CD4-positive, alpha-beta T cell treated with Interleukin-4 for 4 hours (primary cell): ENCODE measurements around the gene SULT1A1.
"Not testable (repeated sequence)": the region's sequence is repeated elsewhere in the genome, so short reads cannot be mapped to it uniquely, and the experiment has no call there.

Source experiments
- DNase-seq: peaks from one replicate; pipeline ENCODE4 v3.0.0-alpha.2; 2020

SULT1A1 gene

DNA sequence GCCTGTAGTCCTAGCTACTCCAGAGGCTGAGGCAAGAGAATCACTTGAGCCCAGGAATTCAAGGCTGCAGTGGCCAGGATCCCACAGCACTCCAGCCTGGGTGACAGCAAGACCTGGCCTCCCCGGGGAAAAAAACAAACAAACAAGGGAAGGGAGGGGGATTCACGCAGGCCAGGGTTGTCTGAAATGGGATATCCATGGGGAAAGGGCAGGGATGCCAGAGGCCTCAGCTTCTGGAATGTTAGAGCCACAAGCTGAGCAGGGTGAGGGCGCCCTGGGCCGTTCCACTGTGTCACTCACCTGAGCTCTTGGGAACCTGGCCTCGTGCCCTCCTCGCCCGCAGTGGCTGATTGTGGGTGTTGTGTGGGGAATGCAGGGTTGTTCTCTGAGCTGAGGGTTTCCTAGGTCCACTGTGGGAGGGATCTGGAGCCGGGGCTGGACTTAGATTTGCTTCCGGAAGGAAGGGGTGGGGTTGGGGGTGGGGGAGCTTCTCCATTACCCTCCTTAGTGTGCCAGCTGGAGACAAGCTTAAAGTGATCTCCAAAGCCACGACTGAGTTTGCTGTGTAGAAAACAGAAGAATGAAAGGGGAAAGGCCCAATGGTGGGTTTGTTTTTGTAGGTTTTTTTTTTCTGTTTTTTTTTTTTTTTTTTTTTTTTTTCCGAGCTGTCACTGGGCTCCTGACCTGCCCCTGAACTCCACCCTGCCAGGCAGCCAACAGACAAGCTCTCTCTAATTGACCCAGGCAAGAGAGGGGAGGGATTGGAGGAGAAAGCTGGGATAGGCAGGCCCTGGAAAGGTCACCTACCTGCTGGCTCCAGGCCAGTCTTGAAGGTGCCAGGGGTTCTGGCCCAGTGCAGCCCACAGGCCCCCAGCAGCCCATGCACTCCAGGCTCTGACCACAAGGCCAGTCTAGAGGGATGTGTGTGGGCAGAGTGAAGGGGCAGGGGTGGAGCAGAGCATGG is at the start of gene SULT1A1:
Gene SULT1A1, minus strand, starts transcription at position 414 of the 964 bp plus-strand sequence. CDS start 1,189 bp downstream, outside the sequence.
- no peak for DNase-seq

DNA sequence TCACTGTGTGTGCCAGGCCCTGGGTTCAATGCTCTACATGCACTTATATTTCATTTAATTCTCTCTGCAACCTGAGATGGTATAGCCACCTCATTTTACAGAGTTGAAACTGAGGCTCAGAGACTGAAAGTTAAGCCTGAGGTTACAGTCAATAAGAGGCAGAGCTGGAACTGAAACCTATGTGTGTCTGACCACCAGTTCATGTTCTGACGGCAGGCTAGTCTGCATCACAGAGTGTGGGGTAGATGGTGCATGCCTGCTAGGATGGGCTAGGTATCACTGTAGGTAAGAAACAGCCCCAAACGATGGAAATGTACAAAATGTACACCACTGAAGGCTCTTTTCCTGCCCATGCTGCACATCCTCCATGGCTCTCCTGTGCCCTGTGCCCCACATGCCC is 30.1 kb upstream of the SULT1A1 start:
- not testable (repeated sequence) for DNase-seq

DNA sequence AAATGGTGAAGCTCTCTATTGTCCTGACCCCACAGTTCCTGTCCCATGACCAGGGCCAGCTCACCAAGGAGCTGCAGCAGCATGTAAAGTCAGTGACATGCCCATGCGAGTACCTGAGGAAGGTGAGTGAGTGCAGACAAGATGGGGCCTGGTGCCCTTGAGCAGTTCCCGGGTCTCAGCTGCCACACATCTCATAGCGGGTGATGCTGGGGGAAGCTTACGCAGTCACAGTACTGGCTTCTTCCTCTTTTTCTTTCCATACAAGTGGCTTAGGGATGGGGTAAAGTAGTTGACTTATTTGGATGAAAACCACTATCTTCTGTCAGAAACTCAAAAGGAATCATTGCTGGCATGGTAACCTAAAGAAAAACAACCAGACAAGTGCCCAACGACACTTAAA is 28.5 kb upstream of the SULT1A1 start:
- DNase-seq = not testable (repeated sequence)

DNA sequence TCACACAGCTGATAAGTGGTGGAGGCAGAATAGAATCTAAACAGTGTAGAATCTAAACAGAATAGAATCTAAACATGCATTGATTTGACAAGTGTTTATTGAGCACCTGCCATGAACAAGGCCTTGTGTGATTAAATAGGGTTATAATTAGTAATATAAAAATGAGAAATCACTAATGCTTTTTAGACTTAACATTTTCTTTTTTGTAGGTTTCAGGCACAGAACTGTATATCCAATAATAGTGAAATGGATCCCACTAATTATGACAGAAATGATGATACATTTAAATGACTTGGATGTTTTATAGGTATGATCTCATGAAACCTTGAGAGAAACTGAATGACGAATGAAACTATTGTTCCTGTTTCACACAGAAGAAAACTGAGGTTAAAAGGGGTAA is 27.9 kb upstream of the SULT1A1 start, which contains the start of gene NPIPB8:
Gene NPIPB8, plus strand, starts transcription at position 301 of the 400 bp plus-strand sequence. CDS start 296 bp downstream, outside the sequence.
- DNase-seq = not testable (repeated sequence)

DNA sequence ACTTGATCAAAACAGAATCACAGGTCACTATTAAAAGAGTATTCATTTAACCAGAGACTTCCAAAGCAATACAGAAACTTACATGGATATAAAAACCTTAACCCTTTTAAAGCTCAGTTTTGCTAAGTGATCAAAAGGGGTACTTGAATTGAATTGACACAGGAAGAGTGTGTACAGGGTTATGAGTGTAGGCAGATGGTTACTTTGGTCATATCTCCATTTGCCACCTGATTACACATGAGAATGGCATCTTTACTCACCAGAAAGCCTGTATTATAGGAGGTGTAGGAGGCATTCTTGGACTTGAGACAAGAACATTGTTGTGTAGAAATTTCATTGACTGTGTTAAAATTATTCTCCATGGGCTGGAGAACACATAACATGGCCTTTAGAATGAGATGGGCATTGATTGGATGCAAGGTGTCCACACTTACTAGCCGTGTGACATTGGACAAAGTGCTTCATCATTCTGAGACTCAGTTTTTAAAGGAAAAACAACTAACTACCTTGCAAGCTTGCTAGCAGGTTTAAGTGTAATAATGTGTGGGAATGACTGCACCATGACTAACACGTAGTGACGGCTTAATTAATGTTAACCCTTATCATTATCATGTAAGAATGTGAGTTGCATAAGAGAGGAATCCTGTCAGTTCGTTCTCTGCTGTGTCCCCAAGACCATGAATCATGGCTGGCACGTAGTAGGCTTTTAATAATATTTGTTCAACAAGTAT is 26.4 kb upstream of the SULT1A1 start:
- not testable (repeated sequence) for DNase-seq

DNA sequence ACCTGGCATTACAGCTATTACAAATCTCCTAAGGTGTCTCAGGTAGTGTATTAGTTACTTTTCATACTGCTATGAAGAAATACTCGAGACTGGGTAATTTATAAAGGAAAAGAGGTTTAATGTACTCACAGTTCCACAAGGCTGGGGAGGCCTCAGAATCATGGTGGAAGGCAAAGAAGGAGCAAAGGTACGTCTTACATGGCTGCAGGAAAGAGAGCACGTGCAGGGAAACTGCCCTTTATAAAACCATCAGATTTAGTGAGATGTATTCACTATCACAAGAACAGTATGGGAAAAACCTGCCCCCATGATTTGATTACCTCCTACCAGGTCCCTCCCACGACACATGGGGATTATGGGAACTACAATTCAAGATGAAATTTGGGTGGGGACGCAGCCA is 21.1 kb upstream of the SULT1A1 start:
- DNase-seq = not testable (repeated sequence)

DNA sequence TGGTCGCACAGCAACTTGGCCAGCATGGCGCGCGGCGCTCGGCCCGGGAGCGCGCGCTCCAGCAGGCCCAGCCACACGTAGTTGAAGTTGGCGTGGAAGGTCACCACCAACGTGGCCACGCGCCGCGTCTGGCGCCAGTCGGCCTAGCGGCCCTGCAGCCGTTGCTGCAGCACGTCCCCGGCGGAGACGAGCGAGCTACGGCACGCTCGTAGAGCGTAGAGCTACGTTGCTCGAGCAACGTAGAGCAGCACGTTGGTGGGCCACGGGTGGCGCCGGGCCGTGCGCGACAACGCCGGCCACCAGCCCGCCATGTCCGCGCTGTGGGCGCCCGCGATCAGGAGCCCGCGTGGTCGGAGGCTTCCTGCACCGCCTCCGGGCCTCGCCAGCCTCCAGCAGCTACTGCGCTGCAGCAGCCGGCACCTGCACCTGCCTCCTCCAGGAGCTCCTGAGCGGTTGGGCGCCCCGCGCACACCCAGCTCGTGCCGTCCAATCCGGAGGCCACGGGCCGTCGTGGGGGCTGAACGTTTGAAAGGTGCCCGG is 13.4 kb upstream of the SULT1A1 start:
- DNase-seq = peak; percentile 43

DNA sequence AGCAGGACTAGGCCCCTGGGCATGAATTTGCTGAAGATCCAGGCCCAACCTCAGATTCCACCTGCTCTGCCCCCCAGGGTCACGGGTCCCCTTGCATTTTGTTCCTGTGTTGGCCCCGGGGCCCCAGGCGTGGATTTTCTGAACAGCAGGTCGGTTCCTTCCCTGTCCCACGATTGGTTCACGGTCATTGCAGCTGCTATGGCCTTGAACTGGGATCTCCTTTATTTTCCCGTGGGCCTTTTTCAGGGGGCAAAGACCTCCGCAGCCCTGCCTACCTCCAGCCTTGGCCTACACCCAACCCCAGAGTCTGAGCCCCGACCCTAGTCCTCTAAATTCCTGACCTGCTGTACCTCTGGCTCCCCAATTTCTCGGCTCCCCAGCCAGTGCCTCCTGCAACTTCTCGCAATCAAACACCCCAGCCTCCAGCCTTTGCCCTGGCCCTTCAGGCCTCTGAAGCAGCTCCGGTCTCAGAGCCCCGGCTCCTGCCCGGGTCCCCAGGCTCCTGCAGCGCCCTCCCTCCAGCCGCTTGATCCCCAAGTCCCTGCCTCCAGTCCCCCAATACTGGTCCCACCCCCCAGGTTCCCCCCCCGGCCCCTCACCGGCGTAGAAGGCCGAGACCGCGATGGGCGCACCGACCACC is 12.8 kb upstream of the SULT1A1 start:
- not testable (repeated sequence) for DNase-seq

DNA sequence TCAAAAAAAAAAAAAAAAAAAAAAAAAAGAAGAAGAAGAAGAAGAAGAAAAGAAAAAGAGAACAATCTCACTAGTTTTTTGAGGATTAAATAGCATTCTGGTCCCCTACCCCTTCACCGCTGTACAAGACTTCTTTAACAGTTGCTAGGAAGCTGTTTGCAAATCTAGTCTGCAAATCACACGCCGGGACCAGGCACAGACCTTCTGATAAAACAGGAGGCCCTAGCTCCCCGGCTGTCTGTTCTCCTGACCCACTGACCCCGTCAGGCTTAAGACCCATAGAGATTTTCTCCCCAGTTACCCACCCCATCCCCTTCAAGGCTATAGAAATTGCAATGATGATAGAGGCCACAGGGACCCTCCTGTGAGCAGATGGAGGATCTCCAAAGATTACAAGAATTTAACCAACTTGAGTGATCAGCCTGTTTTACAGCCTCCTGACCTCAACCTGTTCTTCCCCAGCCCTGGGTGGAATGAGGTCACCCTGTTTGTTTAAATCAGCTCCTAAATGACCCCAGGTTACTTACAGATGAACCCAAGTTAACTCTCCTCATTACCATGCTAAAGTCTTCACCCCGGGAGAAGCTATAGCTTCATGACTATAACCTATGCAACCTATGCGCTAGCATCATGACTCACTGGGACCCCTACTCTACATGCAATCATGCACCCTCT is 11.8 kb upstream of the SULT1A1 start:
- DNase-seq = no peak

DNA sequence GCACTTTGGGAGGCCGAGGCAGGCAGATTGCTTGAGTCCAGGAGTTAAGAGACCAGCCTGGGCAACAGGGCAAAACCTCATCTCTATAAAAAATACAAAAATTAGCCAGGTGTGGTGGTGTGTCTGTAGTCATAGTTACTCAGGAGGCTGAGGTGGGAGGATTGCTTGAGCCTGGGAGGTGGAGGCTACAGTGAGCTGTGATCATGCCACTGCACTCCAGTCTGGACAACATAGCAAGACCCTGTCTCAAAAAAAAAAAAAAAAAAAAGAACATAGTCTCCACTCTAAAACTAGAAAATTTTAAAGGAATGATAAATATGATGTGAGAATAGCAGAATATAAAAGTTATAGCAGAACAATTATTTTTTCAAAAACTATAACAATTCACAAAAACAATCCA is 10.5 kb upstream of the SULT1A1 start:
- not testable (repeated sequence) for DNase-seq

DNA sequence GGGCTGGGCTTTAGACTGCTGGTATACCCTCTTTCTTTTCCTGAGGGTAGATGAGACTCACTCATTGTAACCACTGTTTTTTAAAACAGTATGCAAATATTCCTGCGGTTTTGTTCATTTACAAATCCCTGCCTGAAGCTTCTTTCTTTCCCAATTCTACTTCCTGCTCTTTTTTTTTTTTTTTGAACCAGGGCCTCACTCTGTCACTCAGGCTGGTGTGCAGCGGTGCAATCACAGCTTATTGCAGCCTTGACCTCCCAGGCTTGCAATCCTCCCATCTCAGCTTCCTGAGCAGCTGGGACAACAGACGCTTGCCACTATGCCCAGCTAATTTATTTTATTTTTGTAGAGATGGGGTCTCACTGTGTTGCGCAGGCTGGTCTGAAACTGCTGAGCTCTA is 8.0 kb upstream of the SULT1A1 start:
- no peak for DNase-seq

DNA sequence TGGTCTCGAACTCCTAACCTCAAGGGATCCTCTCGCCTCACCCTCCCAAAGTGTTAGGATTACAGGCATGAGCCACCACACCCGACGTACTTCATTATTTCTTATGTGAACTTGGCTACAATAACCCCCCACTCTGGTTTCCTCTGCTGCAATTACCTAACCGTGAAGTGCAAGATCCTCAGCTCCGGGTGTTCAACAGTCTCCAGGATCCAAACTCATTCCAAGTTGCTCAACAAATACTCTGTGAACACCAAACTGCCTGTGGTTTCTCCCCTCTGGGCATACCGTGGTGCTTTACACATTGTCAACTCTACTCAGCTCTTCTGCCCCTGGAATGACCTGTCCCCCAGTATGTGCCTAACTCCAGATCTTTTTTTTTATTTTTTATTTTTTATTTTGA is 6.8 kb upstream of the SULT1A1 start:
- no peak for DNase-seq

DNA sequence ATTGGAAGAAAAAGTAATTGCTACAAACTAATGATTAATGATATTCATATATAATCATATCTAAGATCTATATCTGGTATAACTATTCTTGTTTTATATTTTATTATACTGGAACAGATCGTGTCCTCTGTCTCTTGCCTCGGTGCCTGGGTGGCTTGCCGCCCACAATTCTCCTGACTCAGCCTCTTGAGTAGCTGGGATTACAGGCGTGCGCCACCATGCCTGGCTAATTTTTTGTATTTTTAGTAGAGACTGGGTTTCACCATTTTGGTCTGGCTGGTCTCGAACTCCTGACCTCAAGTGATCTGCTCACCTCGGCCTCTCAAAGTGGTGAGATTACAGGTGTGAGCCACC is 6.4 kb upstream of the SULT1A1 start:
- DNase-seq = not testable (repeated sequence)

DNA sequence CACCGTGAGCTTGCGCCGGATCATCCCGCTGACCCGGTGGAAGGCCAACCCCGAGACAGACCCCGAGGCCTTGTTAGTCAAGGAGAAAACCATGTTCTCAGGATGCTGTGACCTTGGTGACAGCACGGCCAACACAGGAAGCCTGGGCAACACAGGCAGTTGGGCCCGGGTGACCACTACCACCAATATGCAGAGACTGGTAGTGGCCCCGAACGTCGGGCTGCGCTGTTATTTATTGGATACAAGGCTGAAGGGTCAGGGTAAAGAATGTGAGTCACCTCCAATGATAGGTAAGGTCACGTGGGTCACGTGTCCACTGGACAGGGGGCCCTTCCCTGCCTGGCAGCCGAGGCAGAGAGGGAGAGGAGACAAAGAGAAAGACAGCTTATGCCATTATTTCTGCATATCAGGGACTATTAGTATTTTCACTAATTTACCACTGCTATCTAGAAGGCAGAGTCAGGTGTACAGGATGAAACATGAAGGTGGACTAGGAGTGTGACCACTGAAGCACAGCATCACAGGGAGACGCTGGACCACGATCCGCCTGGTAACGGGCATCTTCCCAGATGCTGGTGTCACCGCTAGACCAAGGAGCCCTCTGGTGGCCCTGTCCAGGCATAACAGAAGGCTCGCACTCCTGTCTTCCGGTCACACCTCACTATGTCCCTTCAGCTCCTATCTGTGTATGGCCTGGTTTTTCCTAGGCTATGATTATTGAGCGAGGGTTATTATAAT is 5.8 kb upstream of the SULT1A1 start:
- peak; percentile 20 for DNase-seq

DNA sequence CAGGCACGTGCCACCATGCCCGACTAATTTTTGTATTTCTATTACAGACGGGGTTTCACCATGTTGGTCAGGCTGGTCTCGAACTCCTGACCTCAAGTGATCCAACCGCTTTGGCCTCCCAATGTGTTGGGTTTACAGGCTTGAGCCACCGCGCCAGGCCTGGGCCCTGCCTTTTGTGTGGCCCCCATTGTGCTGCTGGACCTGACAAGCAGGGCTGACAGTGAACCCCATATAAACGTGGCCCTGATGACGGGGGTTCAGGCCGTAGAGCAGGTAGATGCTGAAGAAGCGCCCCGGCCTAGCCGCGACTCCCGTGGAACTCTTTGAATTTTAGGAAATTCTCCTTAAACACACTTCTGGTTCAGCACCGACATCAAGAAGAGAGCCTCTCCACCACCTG is 4.7 kb upstream of the SULT1A1 start:
- DNase-seq = not testable (repeated sequence)

DNA sequence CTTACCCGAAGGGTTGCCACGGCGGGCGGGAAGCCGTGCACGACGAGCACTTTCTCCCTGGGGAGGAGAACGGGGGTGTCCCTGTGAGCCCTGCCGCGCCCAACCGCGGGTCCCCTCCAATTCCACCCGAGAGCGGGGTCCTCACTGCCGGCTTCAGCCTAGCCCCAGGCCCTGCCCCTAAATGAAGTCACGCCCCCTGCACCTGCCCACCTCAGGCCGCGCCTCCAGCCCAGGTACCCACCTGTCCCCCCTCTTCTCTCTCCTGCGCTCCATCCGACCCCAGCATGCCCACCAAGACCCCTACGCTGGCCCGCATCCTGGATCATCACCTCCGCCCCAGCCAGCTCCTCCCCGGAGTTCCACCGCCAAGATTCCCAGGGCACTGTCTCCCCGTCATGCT is 4.1 kb upstream of the SULT1A1 start:
- not testable (repeated sequence) for DNase-seq

DNA sequence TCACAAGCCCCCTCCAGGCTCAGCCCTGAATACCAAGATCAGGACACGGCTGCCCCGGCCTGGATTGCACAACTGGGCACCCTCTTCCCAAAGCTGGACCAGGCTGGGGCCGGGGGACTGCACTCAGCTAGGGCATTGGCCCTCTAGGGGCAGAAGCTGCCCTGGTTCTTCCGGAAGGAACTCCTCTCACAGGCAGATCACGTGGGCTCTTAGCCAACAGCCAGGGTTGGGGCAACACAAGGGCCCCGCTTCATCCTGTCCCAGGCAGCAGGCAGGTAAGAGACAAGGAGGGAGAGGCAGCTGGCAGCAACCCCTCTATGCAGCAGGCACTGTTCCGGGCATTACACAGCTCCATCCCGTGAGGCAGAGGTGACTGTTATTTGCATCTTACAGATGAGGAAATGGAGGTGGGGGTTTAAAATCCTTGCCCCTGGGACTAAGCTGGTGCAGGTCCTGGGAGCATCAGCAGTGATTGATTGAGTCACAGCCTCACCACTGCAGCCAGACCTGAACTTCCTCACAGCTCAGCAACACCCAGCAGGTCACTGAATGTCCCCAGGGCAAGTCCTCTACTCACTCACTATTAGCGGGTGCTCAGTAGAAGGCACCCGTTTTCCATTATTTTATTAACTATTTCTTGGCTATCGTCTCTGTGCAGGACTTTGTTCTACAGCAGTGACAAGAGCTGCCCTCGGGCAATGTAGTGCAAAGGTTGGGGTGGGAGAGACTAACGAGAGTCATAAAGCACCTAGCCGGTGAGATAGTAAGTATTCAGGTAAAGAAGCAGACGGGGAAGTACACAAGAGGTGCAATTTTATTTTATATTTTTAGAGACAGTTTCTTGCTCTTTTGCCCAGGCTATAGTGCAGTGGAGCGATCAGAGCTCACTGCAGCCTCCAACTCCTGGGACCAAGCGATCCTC is 2.8 kb upstream of the SULT1A1 start:
- not testable (repeated sequence) for DNase-seq

DNA sequence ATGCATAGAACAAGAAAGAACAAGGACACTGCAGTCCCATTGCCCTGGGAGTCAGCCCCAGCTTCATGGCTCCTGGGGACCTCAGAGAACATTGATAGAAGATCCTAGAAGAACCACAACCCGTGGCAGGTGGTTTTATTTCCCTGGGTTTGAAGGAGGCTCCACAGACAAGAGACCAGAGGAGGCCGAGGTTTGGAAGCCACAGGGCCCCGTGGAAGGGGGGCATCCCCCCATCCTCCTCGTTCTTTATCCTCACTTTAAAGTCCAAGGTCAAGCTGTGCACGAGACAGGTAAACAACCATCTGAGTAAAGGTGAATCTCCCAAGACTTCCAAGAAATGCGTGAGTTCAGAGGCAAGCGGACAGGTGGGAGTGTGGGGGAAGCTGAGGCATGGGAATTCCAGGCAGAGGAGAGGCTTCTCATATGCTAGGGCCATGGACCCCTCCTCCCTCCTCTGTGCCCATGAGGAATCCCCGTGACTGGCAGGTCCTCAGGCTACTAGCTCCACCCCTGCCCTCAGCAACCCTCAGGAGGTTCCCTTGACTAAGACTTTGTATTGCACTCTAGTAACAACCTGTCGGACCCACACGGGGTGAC is 849 bp upstream of the SULT1A1 start:
- DNase-seq = no peak

DNA sequence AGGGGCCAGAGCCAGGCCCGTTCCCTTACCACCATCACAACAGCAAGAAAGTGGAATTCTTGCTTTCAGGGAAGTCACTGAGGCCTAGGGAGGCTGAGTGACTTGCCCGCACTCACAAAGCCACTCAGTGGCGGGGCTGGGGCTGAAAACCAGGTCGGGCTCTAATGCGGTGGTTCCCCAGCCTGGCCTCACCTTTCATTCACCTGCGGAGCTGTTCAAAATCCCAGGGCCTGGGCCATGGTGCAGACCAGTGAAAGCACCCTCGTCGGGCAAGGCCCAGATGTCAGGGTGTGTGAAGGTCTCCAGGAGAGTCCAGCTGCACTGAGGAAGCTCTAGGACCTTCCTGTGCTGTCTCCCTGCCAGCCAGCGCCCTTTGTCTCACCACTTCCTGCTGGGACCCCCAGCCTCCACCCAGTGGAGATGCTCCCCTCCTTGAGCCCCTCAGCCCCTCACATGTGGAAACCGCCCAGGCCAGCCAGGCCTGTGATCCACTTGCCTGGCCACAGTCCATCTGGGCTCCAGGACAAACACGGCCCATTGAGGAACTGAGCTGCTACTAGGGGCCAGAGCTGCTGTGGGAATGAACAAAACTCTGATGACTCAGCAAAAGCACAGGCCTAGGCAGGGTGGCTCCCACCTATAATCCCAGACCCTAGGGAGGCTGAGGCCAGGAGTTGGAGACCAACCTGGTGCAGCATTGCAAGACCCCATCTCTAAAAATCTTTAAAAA is 812 bp downstream of the SULT1A1 start:
- not testable (repeated sequence) for DNase-seq
